ENCODE measurements around the gene EPRS1. TPM values are rescaled to one million over a fixed set of nuclear protein-coding genes. Genes with fewer than 3 reads are reported as not detected.

The EPRS1 gene
- total and polyA plus RNA-seq, 7 donors, result 40.5 to 118 (median 79.5) TPM

DNA sequence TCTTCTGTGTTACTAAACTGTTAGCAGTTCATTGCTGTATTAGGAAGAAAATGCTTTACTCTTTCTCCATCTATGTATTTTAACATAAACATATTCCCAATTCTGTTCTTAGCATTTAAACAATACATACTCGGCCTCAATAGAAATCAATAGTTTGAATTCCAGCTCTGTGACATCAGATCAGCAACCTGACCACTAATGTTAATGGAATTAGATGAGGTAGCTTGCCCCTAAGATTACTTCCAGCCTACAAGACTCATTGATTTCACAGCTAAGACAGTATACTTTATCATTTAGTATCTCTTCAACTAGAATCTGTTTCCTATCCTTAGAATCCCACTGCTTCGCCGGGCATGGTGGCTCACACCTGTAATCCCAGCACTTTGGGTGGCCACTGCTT, 38.9 kb downstream of the EPRS1 start:
- 79 to 98% (median 97%) methylated on average over 3 of the region's 3 CpGs for whole genome bisulfite sequencing, 3 donors
- Histone ChIP-seq H3K9me3 (no peaks in the 10 kb centered on the region), H3K36me3 (ENCODE audit: insufficient read depth in 1 of 2, low read depth in 1 of 2) (peaks cover 5 to 100% of the 10 kb centered on the region in 2 donors), H3K4me1 (no peaks in the 10 kb centered on the region), H3K4me3 (no peak overlapping the region), H3K27ac (no peak overlapping the region), H3K27me3 (ENCODE audit: insufficient read depth in 3 of 3, low read length in 2 of 3) (no peaks in the 10 kb centered on the region)
- DNase-seq, result no peak
- ATAC-seq, result no peak
- TF ChIP-seq, protein P1, sequence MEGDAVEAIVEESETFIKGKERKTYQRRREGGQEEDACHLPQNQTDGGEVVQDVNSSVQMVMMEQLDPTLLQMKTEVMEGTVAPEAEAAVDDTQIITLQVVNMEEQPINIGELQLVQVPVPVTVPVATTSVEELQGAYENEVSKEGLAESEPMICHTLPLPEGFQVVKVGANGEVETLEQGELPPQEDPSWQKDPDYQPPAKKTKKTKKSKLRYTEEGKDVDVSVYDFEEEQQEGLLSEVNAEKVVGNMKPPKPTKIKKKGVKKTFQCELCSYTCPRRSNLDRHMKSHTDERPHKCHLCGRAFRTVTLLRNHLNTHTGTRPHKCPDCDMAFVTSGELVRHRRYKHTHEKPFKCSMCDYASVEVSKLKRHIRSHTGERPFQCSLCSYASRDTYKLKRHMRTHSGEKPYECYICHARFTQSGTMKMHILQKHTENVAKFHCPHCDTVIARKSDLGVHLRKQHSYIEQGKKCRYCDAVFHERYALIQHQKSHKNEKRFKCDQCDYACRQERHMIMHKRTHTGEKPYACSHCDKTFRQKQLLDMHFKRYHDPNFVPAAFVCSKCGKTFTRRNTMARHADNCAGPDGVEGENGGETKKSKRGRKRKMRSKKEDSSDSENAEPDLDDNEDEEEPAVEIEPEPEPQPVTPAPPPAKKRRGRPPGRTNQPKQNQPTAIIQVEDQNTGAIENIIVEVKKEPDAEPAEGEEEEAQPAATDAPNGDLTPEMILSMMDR (IDR thresholded peaks at IDR 0.05), result no peak
- intact Hi-C loops (cut with DNase I), result no loop called here

DNA sequence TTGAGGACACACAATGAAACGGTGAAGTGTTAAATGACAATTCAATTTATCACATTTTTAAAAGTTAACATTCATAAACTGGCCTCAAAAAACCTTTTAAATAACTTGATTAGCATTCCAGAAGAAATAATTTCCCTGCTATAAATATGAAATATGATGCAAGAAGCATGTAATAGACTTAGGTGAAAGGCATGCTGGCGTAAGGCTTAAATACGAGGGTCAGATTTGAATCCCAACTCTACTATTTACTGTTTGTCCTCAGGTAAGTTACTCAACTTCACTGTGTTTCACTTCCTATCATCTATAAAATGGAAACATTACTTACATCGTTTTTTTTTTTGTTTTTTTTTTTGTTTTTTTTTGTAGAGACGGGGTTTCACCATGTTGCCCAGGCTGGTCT, 40.8 kb downstream of the EPRS1 start:
- 89 to 97% (median 89%) methylated on average over 5 of the region's 5 CpGs for WGBS, 3 donors
- TF ChIP-seq, protein P1 (IDR thresholded peaks at IDR 0.05), result no peak
- H3K27me3 ChIP-seq (ENCODE audit: insufficient read depth in 3 of 3, low read length in 2 of 3), result no peaks in the 10 kb centered on the region
- H3K4me1 ChIP-seq, result no peaks in the 10 kb centered on the region
- no peak for DNase-seq
- no peaks in the 10 kb centered on the region for H3K9me3 ChIP-seq
- peaks cover 5 to 100% of the 10 kb centered on the region in 2 donors for H3K36me3 ChIP-seq (ENCODE audit: insufficient read depth in 1 of 2, low read depth in 1 of 2)
- H3K4me3 ChIP-seq, result no peak overlapping the region
- H3K27ac ChIP-seq, result no peak overlapping the region
- no peak for ATAC-seq
- intact Hi-C loops (cut with DNase I), result no loop called here

DNA sequence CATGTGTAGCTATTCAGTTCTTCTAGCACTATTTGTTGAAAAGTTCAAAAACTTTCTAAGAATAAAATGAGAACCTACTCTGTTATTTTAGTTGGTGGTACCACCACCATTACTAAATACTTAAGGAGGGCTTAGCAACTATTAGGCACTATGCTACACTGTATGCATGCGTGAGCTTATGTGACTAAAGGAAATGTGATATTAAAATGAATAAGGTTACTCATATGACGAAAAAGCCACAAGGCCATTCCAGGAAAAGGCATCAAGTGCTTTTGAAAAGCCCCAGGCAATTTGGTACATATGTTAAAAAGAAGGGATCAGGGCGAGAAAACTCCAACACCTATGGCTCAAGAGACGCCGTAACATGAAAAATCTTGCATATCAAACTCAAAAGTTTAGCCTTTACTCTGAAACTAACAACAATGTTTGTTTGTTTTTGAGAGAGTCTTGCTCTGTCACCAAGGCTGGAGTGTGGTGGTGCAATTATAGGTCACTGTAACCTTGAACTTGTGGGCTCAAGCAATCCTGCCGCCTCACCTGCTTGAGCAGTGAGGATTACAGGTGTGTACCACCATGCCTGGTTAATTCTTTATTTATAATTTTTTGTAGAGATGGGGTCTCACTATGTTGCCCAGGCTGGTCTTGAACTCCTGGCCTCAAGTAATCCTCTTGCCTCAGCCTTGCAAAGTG, 42.5 kb downstream of the EPRS1 start:
- H3K27ac ChIP-seq, result no peak overlapping the region
- 95 to 97% (median 95%) methylated on average over 6 of the region's 6 CpGs for WGBS, 3 donors
- intact Hi-C loops (cut with DNase I), result no loop called here
- no peaks in the 10 kb centered on the region for H3K27me3 ChIP-seq (ENCODE audit: insufficient read depth in 3 of 3, low read length in 2 of 3)
- H3K36me3 ChIP-seq (ENCODE audit: insufficient read depth in 1 of 2, low read depth in 1 of 2), result peaks cover 9 to 100% of the 10 kb centered on the region in 2 donors
- TF ChIP-seq, protein P1 (IDR thresholded peaks at IDR 0.05), result no peak
- no peaks in the 10 kb centered on the region for H3K4me1 ChIP-seq
- ATAC-seq (no peak), DNase-seq (no peak)
- no peak overlapping the region for H3K4me3 ChIP-seq
- no peaks in the 10 kb centered on the region for H3K9me3 ChIP-seq

DNA sequence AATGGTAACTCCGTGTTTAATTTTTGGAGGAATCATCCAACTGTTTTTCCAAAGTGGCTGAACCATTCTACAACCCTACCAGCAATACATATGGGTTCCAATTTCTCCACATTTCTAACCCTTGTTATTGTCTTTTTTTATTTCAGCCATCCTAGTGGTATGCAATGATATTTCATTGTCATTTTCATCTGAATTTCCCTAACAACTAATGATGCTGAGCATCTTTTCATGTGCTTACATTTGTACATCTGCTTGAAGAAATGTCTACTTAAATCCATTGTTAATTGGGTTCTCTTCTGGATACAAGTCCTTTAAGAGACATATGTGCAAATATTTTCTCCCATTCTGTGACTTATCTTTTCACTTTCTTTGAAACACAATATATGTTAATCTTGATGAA, 43.3 kb downstream of the EPRS1 start:
- Histone ChIP-seq H3K27me3 (ENCODE audit: insufficient read depth in 3 of 3, low read length in 2 of 3) (no peaks in the 10 kb centered on the region), H3K4me1 (no peaks in the 10 kb centered on the region), H3K4me3 (no peak overlapping the region), H3K9me3 (no peaks in the 10 kb centered on the region), H3K36me3 (ENCODE audit: insufficient read depth in 1 of 2, low read depth in 1 of 2) (peaks cover 9 to 100% of the 10 kb centered on the region in 2 donors), H3K27ac (no peak overlapping the region)
- 89 to 97% (median 94%) methylated on average over 1 of the region's 1 CpG for WGBS, 3 donors
- ATAC-seq (no peak), DNase-seq (no peak)
- TF ChIP-seq, protein P1 (IDR thresholded peaks at IDR 0.05), result no peak
- intact Hi-C loops (cut with DNase I), result no loop called here

DNA sequence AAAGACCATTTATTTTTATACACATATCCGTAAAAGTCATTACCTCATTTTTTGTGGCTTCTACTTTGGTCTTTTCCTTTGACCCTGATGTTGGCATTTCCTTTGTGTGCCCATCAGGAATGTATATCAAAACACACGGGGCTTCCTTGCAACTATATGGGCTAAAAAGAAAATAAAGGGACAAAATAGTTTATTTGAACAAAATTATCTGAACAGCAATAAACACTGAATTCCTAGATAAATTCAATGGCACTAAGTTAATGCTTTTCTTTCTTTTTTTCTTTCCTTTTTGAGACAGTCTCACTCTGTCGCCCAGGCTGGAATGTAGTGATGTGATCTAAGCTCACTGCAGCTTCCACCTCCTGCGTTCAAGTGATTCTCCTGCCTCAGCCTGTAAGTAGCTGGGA, 45.2 kb downstream of the EPRS1 start:
- TF ChIP-seq, protein P1 (IDR thresholded peaks at IDR 0.05), result no peak
- no peak overlapping the region for H3K27ac ChIP-seq

More for the DNA sequence above, 45.2 kb downstream of the EPRS1 start:
- ATAC-seq (no peak), DNase-seq (no peak)
- no peaks in the 10 kb centered on the region for H3K4me1 ChIP-seq
- no peaks in the 10 kb centered on the region for H3K27me3 ChIP-seq (ENCODE audit: insufficient read depth in 3 of 3, low read length in 2 of 3)
- 84 to 94% (median 89%) methylated on average over 4 of the region's 4 CpGs for WGBS, 3 donors
- no peaks in the 10 kb centered on the region for H3K9me3 ChIP-seq
- H3K36me3 ChIP-seq (ENCODE audit: insufficient read depth in 1 of 2, low read depth in 1 of 2), result peaks cover 15 to 100% of the 10 kb centered on the region in 2 donors
- no peak overlapping the region for H3K4me3 ChIP-seq
- intact Hi-C loops (cut with DNase I), result no loop called here
